Renal cortex interstitium (tissue), 11 donors: ENCODE data around the gene NAGK. TPM values are rescaled to one million over a fixed set of nuclear protein-coding genes. Genes with fewer than 3 reads are reported as not detected.
"Not testable (repeated sequence)": the region's sequence is repeated elsewhere in the genome, so short reads cannot be mapped to it uniquely, and the experiment has no call there.

Source experiments
- DNase-seq, 11 donors: peaks; one replicate each; pipeline ENCODE4 v3.0.0-alpha.2; 2013; ENCODE audit warnings: low read depth in 9 of 11, low spot score in 4 of 11; ENCODE audit errors: extremely low read depth in 1 of 11
- polyA plus RNA-seq, 3 donors: library from polyadenylated mRNA; unstranded; fragments of 120-200 nt; gene quantifications; one replicate each; pipeline ENCODE4 v1.2.1, GENCODE V29; 2013; ENCODE audit not compliant: insufficient read length in 3 of 3

Gene NAGK
- polyA plus RNA-seq, 3 donors: 75.4 to 113 (median 94.7) TPM

DNA sequence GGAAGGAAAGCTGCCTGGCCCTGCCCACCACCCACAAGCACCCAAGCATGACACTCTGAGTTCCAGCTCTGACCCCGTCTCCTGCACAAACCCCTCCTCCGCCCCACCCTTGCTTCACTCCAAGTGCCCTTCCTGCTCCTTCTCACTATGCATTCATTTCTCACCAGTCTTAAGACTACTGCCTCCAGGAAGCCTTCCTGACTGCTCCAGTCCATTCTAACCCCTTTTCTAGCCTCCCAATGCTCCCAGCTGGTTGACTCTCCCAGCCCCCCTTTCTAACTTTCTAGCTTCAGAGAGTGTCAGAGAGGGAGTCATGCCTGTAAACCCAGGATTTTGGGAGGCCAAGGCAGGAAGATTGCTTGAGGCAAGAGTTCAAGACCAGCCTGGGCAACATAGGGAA is 8.2 kb upstream of the NAGK start:
- no peak for DNase-seq

DNA sequence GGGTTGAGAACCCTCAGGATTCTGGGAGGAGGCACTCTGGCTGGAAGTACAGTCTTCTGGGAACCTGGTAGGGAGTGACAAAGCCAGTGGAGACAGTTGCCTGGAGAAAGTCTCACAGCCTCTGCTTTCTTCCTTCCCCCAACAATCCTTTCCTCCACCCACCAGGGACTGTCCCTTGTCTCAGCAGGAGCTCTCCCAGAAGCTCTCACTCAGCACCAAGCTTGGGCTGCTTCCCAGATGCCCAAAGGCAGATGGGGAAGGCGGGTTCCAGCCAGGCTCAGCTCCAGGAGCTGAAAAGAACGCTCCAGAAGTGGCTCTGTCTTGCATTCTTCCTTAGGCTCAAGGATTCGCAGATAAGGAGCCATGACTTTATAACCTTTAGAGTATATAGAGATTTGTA is 7.6 kb upstream of the NAGK start:
- DNase-seq: no peak

DNA sequence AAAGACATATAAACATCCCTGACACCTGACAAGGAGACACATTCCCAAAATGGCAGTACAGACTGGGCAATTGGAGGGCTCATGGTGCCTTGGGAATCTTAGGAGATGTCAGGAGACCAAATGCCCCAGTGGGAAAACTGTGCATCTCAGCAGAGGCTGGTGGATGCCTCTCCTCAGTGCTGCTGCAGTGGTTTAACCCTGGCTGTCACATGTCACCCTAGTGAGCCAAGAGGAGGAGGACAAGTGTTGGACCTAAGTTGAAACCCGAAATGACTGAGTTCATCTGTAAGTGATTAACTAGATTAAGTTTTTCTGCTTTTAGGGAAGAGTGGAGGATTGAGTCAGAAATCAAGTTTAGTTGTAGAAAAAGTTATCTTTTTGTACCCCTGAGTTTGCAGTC is 5.2 kb upstream of the NAGK start:
- no peak for DNase-seq

DNA sequence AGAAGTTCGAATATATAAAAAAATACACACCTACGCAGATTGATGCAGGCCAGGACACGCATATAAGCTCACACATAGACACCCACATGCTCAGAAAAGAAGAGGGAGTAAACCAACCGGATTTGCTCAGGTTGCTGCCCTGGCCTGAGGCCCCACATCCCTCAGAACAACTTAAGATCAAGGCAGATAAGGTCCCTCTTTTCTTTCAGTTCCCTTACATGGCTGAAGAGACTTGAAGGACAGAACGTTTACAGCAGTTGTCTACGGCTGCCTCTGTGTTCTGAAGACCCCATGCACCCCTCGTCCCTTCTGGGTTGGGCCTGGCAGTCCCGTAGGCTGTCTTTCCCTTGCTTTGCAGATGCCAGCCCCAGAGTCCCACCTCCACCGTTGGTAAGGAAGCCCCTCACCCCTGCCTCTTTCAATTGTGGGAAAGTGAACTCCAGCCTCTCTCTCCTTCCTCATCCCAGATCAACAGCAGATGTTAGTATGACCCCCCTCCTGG is 4.3 kb upstream of the NAGK start:
- DNase-seq: no peak

DNA sequence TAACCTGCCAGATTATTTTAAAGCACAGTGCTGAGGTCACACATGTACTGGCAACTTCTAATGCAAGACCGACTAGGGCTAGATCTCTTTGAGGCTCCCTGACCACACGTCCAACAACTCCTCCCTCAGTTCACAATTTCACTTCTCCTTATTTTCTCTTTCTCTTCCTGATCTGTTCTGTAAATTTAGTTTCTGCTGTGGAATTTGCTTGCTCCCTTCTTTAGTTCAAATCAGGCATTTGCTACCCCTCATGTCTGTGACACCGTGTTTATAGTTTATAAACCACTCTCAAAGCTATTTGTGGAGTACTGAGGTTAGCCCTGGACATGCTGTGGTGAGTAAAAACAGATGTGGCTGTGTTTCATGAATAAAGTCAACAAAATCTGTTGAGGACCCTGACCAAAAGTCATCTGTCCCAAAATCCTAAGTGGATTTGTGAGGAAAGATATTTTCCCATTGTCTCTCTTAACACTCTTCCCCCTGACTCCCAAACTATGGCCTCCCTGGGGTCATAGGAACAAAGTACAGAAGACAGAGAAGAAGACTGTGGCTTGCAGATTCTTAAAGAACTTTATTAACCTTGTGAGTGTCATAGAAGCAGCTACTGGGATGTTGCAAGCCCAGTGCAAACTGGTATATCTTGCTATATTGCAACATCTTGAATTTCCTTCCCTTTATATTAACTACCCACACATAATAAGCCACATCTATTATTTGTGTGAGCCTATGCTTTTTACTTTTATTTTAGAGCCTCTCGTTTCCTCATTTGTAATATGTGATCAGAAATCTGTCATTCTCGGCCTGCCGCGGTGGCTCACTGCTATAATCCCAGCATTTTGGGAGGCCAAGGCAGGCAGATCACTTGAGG is 3.5 kb upstream of the NAGK start:
- DNase-seq: peak in 2 of 11 donors; percentile 30 to 33

DNA sequence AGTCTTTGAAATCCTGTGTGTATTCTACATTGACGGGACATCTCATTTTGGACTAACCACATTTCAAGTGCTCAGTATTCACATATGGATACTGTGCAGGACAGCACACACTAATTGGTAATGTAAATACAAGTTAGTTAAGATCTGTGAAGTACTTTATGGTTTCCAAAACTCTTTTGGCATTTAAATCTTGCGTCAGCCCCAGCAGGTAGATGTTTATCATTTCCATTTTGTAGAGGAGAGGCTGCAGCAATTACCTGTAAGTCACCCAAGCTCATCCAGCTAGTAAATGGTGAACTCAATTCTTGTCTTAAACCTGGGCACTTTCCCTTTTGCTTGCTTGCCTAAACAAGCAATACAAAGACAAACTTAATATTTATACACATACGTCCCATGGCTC is 1.6 kb upstream of the NAGK start:
- no peak for DNase-seq

DNA sequence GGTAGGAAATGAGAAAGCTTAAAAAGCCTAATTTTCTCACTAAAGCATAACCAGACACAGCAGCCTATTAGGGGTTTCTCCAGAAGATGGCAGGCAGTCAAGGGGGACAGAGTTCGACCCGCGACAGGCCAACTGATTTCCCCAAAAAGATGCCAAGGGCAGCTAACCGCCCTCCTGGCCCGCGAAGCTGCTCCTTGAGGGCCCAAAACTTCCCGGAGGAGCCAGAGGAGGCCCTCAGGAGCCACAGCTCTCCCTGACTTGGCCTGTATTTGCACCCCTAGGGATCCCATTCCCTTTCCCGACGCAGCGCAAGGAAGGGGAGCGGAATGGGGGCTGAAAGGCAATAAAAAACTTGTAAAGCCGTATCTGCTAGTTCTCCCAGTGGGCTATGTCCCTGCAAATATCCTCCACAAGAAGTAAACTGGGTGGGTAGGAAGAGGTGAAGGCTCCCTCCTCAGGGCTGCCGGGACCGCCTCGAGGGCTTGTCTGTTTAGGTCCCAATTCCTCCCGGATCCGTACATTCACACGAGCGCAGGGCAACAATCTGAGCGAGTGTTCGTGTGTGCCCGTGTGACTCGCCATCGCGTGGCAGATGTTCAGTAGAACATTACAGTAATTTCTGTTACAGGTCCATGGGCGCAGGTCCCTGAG is 756 bp upstream of the NAGK start:
- DNase-seq: peak in 1 of 11 donors; percentile 19

DNA sequence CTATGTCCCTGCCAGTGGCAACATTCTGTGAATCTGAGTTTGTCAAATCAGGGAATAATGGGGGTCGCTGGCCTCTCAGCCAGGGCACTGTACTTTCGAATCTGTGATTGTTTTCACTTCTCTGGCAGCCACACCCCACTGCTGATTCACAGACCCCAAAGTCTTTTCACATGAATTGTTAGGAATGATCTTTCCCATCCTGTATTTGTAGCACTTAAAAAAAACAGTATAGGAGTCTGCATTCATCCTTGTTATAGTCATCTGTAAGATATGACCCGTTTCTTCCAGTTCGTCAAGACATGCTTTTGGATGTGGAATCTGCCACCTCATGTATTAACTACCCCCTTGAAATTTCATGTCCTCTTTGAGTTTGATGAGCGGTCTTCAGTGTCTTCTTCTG is 928 bp downstream of the NAGK start:
- DNase-seq: no peak

DNA sequence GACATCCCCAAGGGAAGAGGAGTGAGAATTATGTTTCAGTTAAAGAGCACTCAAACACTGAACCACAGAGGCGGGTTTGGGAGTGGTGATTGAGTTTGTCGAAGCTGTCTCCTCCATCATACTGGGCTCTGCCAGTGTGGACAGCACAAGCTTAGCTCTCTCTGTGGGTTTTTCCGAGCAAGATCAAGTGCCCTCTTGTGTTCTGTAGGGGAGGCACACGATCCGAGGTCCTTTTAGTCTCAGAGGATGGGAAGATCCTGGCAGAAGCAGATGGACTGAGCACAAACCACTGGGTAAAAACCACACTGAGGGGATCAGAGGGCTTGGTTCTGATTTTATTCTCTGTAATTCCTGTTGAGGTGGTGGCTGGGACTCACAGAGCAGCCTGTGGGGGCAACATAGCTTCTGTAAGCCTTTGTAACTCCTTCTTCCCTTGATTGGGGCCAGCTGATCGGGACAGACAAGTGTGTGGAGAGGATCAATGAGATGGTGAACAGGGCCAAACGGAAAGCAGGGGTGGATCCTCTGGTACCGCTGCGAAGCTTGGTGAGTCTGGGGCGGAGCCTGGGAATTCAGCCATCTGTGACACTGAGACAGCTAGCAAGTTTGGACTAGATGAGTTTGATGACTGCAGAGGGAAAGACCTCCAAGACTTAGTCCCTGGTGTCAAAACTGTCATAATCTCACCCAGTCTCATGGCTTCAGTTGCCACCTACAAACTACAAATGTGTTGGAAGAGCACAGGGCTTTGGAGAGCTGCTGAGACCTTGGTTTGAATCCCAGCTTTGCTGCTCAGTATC is 2.0 kb downstream of the NAGK start:
- no peak for DNase-seq

DNA sequence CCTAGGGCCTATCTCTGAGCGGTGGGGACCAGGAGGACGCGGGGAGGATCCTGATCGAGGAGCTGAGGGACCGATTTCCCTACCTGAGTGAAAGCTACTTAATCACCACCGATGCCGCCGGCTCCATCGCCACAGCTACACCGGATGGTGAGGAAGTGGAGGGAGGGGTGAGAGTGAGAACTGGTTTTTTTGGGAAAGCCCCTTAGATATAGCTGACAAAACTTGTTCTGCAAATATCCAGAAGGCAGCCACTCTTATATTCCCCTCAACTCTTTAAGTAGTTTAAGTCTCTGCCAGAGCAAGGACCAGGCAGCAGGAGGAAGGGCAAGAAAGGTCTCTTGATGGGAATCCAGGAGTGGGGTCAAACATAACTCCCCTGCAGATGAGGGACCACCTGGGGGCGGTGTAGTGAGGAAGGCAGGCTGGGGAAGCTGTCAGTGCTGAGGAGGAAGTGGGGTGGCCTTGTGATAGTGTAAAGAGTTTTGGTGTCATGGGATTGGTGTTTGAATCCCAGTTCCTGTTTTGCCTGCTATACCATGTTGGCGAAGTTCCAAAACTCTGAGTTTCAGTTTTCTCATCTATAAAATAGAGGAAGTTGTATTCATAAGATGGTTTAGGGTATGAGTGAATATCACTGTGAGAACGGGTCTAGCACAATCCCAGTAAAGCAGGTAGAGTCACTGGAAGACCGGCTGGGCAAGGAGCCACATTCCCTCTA is 3.4 kb downstream of the NAGK start:
- no peak for DNase-seq

DNA sequence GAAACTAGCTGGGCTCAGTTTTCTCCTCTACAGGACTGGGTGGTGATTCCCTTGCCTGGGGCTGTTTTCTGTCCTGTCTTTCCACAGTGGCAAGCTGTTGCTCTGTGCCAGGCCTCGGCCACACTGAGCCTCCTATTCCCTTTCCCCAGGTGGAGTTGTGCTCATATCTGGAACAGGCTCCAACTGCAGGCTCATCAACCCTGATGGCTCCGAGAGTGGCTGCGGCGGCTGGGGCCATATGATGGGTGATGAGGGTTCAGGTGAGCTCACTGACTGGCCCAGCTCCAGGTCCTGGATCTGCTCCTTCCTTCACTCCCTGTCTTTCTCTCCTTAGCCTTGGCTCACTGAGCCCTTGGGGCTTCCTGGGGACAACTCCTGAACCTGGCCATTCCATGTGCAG is 4.0 kb downstream of the NAGK start:
- DNase-seq: no peak

DNA sequence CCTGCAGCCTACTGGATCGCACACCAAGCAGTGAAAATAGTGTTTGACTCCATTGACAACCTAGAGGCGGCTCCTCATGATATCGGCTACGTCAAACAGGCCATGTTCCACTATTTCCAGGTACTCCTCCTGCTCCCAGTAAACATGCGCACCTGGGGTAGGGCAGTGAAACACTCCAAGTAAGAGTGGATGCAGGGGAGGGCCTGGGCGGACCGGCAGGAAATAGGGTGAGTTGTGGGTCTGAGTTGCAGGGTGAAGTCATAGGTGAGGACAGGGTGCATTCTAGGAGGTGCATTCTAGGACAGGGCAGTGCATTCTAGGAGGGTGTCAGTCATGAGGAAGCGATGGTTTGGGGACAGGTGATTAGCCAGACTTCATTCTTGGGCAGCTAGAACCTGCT is 5.0 kb downstream of the NAGK start:
- DNase-seq: no peak

DNA sequence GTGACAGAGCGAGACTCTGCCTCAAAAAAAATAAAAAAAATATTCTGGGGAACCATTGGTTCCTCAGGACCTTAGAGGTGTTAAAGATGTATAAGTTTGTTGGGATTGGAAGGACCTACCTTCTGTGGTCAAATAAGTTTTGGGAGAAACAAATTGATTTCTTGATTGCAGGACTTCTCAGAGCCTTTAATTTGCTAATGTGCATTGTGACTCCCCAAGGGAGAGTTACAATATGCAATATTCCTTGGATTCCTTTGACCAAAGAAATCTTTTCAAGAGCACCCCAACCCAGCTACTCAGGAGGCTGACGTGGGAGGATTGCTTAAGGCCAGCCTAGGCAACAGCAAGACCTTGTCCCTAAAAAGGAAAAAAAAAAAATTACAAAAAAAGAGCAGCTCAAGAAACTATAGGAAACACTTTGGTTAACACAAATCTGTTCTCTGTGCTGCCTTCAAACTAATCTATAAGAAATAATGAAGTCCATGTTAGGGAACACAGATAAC is 6.5 kb downstream of the NAGK start:
- no peak for DNase-seq

DNA sequence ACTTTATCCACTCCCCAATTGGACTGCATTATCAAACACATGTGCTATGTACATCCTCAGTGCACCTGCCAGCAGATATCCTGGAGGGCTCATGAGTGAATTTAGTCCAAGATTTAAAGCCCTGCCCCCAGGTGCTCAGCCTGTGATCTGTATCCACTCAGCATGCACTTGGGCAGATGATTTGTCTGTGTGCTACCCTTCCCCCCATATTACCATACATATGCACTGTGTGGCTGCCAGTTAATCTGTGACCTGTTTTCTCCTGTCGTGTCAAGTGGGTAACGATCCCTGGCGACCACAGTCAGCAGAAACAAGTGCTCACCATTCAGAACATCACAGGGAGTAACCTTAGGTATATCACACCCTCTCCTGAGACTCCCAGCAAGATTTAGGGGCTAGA is 10.2 kb downstream of the NAGK start:
- no peak for DNase-seq

DNA sequence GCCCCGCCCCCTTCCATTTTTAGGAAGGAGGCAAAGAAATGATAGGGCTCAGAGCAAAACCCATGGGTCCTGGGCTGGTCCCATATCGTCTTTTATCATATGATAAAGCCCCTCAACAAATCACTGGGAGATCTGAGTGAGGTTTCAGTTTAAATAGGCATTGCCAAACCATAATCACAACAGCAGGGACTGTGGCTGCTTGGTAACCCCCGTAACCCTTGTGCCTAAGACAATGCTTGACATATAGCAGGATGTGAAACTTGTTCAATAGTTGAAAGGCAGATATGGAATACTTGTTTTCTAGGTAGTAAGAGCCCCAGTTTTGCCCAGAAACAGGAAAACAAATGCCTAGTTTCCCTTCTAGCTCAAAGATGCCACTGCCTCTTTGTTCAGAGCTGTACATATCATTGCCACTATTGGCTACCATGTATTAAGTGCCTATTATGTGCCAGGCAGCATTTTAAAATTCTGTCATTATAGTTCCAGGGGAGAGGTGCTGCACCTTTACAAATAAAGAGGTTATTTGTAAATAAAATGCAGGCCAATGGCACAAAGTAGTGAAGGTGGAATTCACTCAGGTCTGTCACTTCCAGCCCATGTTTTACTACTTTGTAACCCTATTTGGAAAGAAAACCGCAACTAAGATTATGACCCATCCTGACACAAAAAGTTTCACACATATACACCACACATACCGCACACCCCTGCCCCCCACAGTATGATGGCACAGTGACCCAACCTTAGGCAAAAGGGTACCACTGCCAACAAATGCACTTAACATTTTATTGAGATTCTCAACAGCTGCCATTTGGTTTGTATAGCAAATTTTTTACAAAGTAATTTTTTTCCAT is 14.2 kb downstream of the NAGK start:
- no peak for DNase-seq

DNA sequence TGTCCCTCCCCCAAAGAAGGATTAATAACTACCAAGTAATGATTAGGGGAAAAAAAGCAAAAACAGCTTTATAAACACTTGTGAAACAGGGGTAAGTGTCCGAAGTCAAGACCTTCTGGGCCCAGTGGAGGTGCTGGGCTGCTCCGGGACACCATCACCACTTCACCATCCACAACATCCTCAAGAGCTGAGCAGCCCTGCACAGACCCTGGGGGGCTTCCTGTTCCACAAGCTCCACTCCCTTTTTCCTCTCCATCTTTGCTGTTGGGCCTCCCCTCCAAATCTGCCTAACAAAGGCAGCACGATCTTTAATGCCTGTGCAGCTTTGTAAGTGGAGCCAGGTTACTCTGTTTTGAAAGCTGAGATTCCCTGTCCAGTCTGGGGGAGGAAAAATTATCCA is 14.8 kb downstream of the NAGK start:
- DNase-seq: not testable (repeated sequence)

DNA sequence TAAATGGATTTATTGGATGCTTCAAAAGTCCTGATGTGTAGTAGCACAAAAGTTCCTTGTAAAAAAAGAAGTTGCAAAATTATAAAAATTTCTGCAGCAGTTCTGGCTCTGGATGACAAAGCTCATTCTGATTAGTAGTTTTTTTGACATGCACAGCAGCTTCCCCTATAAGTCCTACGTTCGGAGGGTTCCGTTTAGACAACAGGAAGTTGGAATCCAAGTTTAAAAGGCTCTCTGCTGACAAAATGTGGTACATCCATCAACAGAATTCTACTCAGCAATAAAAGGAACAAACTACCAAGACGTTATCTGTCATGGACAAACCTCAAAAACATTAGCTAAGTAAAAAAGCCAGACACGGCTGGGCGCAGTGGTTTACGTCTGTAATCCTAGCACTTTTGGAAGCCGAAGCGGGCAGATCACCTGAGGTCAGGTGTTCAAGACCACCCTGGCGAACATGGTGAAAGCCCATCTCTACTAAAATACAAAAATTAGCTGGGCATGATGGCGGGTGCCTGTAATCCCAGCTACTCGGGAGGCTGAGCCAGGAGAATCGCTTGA is 15.4 kb downstream of the NAGK start:
- not testable (repeated sequence) for DNase-seq
